SK-N-DZ (cell line): ENCODE measurements around the gene TRIM40.

Source experiments
- DNase-seq: peaks from one replicate; pipeline ENCODE4 v3.0.0-alpha.2; 2015; ENCODE audit warnings: low spot score

The TRIM40 gene

DNA sequence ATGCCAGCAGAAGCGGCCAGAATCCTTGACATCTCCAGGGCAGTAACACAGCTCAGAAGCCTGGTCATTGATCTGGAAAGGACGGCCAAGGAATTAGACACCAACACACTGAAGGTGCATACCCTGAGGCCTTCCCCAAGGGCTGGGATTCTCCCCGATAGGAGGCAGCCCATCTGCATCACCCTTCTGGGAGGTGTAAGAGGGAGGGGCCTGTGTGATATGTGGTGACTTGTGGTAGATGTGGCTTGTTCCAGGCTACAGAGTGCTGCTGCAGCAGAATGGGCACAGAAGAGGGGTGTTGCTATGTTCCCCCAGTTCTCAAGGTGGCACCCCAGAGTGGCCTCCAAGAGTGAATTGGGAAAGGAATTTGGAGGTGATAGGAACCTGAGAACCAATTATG, 11.2 kb downstream of the TRIM40 start:
- DNase-seq = no peak

DNA sequence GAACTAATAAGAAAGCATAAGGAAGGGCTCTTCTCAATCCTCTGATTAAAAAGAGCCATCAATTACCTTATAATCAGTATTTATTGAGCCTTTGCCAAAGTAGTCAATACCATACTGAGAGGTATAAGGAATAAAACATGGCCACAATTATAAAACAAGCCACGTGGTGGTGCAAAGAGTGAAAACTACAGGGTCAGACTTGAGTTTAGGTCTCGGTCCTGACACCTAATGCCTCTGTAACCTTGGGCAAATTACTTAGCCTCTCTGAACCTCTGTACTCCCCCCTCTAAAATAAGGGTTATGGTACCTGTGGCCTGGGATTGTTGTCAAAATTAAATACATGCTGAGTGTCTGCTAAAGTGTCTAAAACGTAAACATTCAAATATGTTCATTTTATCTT, 13.3 kb downstream of the TRIM40 start:
- no peak for DNase-seq

DNA sequence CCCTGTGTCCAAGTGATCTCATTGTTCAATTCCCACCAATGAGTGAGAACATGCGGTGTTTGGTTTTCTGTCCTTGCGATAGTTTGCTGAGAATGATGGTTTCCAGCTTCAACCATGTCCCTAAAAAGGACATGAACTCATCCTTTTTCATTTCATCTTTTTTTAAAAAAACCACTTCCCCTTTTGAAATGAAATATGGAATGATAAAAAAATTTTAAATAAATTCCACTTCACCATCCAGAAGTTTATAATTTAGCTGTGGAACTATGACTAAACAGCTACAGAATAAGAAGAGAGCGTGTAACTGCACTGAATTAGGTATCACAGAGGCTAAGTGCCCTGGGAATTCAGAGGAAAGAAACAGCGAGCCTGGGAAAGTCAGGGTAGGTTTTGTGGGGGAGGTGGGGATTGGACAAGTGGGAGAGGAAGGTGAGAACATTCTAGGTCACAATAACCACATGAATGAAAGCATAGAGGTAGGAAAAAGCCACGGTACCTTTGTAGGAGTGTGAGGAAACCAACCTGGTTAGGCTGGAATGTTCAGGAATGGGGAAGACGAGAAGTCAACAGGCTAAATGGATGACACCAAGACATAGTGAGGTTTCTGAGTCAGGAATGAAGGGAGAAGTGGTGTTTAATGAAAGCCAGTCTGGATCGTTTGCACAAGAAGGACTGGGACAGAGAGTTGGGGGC, 14.1 kb downstream of the TRIM40 start:
- no peak for DNase-seq

DNA sequence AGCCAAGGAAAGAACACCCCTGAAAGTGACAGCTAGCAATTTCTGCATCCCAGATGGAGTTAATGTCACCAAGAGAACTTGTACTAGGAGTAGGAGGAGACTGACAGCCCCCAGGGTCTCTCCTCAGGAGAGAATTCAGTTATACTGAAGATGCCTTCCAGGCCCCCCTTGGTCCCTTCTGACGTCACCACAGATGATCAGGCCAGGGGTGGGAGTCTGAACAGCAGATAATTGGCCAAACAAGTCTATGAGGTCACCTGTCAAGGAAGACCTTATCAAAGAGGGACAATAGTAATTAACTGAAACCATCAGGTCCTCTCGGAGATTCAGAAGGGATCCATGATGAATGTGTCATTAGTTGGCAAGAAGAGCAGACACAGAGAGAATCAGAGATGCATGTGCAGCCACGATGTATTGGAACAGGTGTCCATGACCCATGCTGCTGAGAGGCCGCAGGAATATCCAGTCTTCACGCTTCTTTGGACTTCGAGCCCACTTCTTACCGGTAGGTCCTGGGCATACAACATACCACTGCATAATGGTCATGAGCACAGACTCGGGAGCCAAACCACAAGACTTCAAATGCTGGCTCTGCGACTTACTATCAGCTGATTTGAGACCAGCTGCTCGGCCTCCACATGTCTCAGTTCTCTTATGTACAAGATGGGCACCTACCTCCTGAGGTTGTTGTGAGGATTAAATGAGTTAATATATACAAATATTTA, 14.9 kb downstream of the TRIM40 start:
- DNase-seq = no peak

DNA sequence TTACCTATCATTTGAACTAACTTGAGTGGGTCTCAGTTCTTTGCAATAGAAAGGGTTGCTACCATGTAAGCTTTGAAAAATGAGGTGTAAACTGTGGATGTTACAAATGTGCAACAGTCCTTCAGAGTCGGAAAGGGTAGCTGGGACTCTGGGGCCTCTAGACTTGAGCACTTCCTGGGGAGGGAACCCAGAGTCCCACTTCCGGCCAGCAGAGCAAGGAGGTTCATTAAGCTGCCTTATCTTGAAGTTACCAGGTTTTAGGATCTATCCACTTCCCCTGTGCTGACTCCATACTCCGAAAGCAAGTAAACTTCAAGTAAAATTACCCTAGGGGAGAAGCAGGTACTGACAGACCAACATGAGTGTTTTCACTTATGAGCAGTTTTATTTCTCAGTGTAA, 15.6 kb downstream of the TRIM40 start:
- DNase-seq = no peak

DNA sequence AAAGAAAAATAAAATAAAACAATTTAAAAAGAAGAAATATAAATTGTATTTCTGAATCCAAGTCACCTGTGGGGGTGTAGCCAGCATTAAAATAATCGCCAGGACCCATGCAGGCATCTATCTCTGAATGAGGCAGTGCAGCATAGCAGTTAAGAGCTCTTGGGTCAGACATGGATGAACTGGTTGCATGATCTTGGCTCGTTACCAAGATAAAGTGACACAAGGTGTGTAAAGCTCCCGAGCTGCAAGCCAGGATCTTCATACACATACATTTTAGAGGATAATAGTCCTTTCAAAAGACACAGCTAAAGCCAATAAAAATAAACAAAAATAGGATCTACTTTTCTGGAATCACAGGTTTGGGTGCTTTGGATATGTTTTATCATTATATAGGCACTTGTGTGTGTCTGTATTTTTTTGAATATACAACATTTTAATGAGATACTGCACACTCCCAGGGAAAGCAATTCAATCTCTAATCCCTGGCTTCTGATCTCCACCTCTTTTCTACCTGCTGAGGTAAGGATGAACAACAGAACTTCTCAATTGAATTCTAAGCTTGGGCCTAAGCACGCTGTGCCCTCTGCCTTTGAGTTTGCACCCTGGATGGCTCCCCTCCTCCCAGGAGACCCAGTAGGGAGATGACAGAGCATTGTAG, 16.2 kb downstream of the TRIM40 start:
- DNase-seq = no peak

DNA sequence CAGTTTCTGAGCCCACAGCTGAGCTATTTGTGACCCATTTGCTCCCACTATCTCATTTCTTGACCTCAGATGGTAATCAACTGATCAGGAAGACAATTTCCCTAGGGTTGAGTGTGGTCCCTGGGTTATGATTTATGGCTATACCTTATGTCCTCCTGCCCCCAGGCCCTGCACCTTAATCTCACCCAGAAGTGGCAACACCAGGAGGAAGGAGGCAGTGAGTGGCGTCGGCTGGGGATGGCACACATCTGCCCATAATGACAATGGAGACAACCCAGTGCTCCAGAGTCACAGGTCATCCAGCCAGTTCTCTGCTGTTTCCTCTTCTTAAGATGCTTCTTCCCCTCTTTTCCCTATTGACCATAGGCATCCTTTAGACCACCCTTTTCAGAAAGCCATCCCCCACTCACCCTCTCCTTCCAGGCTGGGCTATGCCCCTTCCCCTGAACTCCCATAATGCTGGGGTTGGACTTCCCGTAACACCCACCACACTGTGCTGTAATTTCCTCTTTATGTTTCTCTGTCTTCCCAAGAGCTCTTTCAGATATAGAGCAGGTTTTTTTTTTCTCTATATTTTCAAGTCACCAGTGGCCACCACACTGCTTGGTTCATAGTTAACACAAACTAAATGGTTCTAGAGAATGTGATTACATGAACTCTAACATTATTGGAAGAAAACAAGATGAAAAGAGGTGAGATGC, 17.1 kb downstream of the TRIM40 start:
- no peak for DNase-seq

DNA sequence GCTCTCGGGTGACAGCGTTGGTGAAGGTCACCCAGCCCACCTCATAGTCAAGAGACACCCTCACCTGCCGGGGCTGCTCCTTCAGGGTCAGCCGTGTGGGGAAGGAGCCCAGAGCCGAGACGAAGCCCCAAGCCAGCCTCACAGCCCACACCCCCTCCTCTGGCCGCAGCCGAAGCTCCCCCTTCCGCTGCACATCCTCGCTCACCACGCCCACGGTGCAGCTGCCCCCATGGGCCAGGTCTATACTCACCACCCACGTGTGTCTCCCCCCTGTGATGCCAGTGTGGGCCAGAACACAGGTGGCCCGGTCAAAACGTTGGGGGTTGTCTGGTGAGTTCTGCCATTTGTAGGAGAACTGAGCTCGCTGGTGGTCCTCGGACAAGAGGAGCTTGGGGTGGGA, 18.1 kb downstream of the TRIM40 start:
- no peak for DNase-seq

DNA sequence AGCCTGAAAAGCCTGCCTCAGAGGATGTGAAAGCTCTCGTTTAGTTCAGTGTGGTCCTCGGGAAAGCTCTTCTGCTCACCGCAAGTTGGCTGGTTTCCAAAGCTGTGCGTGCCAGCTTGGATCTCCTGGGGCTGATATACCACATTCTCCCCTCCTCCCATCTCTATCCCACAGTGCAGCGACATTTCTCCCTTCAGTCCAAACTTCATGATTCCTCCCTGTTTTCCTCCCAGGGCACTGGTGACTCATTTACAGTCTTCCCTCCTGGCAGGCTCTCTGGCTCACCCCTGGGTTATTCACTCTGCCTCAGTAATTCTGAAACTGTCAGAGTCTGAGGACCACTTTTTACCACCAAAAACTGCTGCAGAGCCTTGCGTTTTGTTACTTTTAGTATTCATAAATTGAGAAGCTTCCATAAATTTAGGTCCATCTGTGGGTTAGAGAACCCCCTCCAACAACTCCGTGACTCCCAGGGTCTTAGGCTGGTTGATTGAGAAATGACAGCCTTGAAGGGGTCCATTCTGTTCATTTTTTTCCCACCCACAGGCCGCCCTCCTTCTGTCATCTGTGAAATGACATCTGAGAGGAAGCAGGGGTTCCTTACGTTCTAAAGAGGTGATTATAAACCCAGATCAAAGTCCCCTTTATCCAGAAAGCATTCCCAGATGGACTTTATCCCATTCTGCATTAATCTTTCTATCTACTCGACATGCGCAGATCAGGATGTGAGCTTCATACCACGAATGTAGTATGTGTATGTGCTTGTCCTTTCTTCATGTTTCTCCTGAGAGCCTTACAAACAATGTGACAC, 19.0 kb downstream of the TRIM40 start:
- DNase-seq = no peak

DNA sequence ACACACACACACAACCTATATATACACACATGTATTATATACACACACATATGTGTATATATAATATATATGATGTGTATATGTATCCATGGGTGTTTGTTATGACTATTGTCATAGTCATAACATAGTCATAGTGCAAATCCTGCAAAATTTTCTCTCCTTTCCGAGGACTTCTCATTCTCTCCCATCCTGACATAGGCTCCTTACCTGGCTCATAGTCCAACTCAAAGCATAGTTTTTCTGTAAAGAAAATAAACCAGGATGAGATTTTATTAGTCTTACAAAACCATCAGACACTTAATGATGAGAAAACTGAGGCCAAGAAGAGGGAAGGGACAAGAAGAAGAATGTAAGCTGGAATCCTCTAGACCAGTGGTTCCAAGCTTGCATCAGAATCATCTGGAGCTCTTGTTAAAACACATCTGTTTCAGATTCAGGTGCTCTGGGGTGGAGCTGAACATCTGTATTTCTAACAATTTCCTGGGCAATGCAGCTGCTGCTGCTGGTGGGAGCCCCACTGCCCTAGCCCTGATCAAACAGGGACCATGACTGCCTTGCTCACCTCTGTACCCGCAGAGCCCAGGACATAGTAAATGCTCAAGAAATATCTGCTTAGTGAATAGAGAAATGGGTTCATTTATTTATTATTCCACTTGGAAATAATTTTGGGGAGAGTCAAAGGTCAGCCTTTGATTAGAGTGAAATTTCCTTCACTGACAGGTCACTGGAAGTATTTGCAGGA, 19.8 kb downstream of the TRIM40 start:
- DNase-seq = no peak

DNA sequence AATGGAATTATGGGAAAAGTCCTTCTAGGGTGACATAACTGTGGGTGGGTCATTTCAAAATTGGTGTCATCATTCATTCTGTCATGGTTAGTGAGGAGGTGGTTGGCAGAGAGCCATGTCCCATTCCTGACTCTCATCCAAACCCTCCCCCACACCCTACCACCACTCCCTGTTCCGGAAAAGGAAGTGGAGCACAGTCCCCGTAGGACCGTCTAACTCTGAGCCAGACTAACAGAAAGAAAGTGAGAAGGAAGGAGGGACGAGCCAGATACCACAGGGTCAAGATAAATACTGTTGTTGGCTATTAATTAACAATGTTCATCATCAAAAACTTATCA, 20.3 kb downstream of the TRIM40 start:
- no peak for DNase-seq

DNA sequence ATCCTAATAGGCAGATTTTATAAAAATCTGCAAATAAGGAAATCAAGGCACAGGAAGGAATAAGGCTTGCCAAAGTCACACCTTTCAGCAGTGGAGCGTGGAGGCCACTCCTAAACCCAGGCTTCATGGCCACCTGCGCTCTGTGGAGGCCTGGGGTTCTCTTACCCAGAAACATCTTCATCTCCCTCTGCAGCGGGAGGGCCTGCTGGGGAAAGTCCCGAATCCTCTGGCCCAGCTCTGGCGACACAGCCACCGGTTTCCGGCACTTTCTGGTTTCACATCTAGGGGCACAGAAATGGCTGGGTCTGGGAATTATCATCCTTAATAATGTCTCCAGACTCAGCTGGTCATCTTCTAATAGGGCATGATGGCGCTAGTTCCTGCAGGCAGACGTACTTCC, 20.8 kb downstream of the TRIM40 start:
- no peak for DNase-seq

DNA sequence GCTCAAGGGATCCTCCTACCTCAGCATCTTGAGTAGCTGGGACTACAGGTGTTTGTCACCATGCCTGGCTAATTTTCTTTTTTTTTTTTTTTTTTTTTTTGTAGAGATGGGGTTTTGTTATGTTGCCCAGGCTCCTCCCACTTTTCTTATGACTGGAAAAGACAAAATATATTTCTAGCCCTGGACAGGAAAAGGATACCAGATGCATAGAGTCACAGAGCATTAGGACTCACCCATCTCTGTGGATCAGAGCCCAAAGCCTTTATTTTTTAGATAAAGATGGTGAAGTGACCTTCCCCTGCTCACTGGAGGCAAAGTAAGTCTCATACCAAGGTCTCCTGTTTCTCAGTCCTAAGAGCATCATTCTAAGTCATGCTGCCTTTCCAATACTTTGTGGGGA, 21.6 kb downstream of the TRIM40 start:
- no peak for DNase-seq

DNA sequence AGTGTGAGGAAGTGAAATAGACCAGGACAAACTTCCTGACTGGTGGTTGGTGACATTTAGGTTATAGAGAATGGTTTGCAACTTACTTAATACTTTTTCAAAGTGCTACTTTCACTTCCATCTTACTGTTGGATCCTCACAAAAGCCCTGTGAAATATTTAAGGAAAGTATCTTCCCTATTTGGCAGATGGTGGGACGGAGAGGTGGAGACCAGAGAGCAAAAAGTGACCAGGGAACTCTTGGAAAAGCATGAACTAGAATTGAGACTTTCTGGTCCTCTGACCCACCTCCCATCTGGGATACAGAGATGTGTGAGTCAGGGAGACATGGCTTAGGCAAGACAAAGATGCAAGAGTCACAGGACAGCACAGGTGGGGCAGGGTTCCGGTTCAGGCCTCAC, 22.1 kb downstream of the TRIM40 start:
- no peak for DNase-seq

DNA sequence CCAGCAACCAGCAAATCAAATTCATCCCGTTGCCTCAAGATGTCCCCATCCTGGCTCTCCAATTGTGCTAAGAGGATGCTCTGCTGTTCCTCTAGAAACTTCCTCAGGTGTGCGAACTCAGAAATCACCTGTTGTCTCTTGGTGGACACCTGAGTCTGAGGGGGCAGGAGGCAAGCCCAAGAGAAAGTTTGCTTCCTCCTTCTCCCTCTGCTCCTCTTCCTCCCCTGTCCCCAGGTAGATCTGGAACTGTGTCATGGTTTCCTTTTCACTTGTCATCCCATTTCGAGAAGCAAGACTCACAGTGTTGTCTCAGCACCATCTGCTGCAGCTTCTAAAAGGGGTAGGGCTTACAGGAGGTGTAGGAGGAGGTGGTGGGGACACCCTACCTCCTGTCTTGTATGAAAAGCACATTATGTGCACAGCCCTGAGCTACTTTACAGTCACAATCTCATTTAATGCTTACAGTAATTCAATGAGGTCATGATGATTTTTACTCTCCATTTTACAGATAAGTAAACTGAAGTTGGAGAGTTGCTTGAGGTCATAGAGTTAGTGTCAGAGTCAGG, 22.6 kb downstream of the TRIM40 start:
- no peak for DNase-seq

DNA sequence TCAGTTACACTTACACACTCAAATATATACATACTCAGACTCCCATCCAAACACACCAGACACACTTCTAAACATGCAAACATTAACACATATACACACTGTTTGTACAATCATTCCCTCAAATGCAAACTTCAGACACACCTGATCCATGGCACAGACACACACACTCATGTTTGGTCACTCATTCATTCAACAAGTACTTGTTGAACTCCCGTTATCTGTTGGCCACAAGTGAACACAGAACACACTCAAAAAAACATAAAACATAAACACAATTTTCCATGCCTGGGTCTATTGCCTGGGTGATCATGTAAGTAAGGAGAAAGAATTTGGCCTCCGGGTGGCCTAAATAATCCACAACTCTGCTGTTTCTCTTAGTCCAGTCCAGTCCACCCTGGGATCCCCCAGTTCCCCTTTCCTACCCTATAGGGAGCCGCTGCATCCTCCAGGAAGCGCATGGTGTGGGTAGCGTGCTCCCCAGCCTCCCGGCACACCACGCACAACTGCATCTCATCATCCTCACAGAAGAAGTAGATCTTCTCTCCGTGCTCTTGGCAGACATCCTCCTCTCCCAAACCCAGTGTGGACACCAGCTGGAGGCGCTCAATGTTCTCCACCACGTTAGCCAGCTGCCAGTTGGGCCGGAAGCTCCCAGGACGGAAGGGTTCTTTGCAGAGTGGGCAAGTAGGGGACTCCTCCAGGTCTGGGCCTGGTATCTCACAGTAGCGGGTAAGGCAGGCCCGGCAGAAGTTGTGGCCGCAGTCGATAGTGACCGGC, 24.3 kb downstream of the TRIM40 start:
- DNase-seq = no peak

DNA sequence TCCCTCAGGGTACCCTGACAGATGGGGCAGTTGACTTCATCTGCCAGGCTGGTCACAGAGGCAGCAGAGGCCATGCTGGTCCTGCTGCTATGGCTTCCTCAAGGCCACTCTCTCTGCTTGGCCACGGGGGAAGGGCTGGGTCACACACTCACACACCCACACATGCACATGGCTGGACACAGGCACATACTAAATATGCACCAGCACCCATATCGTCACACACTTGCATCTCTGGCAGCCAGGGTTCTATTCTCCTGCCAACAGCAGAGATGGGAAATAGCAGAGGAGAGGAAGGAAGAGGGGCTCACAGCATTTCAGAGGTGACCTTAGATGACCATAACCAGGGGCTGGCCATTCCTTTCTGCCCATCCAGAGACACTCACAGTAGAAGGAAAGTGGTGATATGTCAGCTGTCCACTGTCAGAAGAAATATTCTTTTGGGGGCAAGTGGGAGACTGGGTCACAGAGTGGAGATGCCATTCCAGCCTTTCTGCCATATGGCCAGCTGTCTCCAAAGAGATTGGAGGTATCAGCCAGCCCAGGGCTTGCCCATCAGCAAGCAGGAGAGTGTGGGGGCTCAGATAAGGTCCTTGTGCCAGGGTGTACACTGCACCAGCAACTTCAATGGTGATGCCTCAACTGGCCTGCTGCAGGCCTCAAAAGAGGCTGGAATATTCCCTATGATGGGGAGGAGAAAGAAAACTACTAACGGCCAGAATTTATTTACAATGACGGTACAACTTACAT, 25.0 kb downstream of the TRIM40 start, which contains the start of gene TRIM10:
TSS of gene TRIM10 (minus strand) at position 427 of the 747 bp plus-strand sequence. CDS start at position 74, 353 bp downstream.
- DNase-seq = no peak

DNA sequence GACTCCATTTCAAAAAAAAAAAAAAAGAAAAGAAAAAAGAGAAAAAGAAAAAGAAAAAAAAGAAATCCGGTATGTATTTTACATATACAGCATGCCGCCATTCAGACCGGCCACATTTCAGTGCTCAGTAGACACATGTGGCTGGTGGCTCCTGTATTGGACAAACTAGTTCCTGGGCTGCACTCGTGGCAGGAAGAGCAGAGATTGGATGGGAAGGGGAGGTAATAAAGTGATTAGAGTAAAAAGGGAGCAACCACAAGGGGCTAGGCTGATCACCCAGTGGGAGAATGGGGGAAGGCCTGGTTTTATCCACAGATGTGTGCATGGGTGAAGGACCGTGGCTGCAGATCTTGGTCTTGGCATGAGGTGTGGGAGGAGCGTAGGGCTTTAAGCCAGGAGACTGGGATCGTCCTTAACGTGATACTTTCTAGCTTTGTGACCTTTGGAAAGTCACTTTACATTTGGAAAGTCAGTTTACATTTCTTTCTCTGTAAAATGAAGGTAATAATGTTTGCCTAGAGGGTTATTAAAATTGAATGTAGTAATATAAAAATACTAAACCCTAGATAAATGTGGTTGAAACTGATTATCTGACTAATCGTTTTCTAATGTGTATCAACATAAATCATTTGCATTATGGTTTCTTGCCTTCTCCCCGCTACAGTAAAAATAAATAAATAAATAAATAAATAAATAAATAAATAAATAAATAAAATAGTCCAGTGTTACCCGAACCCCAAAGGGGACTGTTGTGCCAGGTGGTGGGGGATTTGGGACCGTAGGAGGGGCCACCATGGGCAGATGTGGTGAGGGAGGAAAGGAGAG, 26.5 kb downstream of the TRIM40 start:
- DNase-seq = no peak
